Stimulated activated CD4-positive, alpha-beta T cell treated with anti-CD3 and anti-CD28 coated beads, Interleukin-12 subunit alpha, Interleukin-12 subunit beta, amount 100 ng/mL, for 24 hours (primary cell): Measurements from ENCODE around the gene STAT5A.
"Not testable (repeated sequence)": the region's sequence is repeated elsewhere in the genome, so short reads cannot be mapped to it uniquely, and the experiment has no call there.

ENCODE experiments used
- DNase-seq, 2 experiments: peaks; one replicate each; pipeline ENCODE4 v3.0.0-alpha.2; 2020; ENCODE audit warnings: low read depth in 2 of 2

The STAT5A gene

DNA sequence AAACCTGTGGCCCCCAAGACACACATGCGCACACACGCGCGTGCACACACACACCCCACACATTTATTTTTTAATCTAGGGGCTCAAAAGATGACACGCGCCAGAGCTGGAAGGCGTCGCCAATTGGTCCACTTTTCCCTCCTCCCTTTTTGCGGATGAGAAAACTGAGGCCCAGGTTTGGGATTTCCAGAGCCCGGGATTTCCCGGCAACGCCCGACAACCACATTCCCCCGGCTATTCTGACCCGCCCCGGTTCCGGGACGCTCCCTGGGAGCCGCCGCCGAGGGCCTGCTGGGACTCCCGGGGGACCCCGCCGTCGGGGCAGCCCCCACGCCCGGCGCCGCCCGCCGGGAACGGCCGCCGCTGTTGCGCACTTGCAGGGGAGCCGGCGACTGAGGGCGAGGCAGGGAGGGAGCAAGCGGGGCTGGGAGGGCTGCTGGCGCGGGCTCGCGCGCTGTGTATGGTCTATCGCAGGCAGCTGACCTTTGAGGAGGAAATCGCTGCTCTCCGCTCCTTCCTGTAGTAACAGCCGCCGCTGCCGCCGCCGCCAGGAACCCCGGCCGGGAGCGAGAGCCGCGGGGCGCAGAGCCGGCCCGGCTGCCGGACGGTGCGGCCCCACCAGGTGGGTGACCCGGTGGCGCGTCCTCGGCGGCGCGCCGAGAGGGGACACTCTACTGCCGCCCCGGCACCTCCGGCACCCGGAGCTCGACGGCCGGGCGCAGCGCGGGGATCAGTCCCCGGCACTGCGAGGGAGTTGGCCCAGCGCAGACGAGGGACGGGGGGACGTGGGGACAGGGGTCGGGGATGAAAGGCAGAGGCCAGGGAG, at the start of gene STAT5A:
Gene STAT5A, plus strand, starts transcription at position 522 of the 826 bp plus-strand sequence. CDS start 914 bp downstream, outside the sequence.
- peak; percentile 54 to 61 for DNase-seq

DNA sequence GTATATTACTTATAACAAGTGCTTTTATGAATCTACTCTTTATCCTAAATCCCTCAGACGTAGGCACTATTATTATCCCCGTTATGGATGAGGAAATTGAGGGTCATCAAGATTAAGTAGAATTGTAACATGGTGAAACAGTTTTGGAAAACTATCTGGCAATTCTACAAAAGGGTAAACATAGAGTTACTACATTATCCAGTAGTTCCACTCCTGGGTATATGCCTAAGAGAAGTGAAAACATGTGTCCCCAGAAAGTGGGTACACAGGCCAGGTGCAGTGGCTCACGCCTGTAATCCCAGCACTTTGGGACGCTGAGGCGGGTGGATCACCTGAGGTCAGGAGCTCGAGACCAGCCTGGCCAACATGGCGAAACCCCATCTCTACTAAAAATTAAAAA, 48.7 kb upstream of the STAT5A start:
- DNase-seq: not testable (repeated sequence)

- no peak for DNase-seq
Observed at GRCh38 chr17:42240201-42240600, 48.1 kb upstream of the STAT5A start.

DNA sequence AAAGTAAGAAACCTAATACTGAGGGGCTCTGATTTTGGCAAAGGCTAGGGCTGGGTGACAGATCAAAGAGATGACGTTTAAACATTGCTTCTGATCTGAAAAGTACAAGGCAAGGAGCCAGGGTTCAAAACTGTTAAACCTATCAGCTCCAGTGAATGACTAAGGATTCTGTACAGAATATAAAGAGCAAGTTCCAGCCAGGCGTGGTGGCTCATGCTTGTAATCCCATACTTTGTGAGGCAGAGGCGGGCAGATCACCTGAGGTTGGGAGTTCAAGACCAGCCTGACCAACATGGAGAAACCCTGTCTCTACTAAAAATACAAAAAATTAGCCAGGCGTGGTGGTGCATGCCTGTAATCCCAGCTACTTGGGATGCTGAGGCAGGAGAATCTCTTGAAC, 47.4 kb upstream of the STAT5A start:
- DNase-seq: not testable (repeated sequence)

GRCh38 chr17:42241871-42242270, 46.4 kb upstream of the STAT5A start:
- DNase-seq: no peak

DNA sequence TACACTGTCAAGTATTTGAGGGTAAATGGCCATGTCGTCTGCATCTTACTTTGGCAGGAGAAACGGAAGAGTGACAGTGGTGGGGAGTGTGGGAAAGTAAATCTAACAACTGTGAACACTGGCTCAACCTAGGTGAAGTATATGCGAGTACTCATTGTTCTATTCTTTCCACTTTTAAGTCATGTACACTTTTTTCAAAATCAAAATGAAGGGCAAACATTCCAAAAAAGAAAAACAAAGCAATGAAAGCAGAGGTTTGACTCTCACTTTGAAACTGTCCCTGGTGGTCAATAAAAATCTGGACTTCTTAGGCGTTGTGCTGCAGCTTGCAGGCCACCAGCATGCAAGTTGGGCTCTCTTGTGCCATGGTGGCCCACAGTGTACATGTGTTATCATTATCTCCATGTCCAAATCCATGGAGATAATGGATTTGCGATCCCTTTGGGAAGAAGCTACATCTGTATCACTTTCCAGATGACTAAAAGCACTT, 44.8 kb upstream of the STAT5A start:
- no peak for DNase-seq

- DNase-seq: not testable (repeated sequence)
Observed at GRCh38 chr17:42244116-42244515, 44.2 kb upstream of the STAT5A start.

- not testable (repeated sequence) for DNase-seq
Observed at GRCh38 chr17:42245183-42245582, 43.1 kb upstream of the STAT5A start.

GRCh38 chr17:42246515-42246914, 41.8 kb upstream of the STAT5A start:
- no peak for DNase-seq

DNA sequence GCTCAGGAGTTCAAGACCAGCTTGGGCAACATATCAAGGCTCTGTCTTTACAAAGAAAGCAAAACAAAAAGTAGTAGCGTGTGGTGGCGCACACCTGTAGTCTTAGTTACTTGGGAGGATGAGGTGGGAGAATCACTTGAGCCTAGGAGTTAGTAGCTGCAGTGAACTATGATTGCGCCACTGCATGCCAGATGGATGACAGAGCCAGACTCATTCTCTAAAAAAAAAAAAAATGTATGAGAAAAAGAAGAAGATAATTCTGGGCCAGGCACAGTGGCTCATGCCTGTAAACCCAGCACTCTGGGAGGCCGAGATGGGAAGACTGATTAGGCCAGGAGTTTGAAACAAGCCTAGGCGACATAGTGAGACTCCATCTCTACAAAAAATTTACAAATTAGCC, 40.6 kb upstream of the STAT5A start:
- no peak for DNase-seq

DNA sequence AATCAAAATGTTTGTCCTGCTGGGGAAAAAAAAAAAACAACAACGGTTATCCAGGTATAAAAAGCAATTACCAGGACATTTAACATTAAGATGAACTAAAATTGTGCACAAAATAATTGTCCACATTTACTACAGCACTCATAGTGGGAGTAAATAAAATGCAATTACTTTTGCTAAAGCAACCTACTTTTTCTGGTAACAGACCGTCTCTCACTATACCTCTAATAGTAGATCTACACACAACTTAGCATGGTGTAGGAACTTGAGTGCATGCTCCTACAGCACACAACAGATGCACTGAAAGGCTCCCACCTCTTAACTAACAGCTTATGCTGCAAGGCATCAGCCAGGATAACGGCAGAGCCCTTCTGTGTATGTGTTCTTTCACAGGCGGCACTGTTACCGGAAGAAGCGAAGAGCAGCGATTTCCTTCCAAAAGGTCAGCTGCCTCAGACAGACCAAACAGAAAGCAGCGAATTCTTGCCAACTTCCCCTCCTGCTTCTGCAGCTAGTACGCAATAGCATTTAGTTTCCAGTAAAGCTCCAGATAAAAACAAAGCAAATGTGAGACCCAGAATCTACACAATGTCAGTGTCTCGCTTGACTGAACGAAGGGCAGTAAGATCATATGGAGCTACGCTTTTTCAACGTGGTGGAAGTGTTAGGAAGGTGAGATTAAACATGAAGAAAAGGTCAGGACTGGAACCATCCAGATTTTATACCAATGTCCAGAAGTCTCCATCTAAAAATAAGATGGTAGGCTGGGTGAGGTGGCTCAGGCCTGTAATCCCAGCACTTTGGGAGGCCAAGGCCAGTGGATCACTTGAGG, 39.7 kb upstream of the STAT5A start:
- DNase-seq: peak; percentile 46 to 49

- DNase-seq: no peak
Observed at GRCh38 chr17:42249681-42250446, 38.4 kb upstream of the STAT5A start.

DNA sequence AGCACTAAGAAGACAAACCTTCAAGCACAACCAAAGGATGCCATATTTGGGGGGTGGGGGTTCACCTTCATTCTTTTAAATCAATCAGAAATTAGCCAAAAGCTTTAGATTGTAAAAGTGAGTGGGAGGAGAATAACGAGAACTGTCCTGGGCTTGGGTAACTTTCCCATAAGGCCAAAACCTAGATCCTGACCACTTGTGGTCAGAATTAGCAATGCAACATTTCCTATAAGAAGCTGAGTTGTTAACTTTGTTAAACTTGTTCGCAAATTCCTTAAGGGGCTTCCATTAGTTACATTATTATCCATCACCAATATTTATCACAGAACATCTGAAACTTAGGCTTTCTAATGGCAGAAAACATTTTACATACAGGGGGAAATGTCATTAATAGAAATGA, 37.2 kb upstream of the STAT5A start:
- DNase-seq: no peak

- DNase-seq: no peak
Observed at GRCh38 chr17:42252597-42253550, 35.4 kb upstream of the STAT5A start.

DNA sequence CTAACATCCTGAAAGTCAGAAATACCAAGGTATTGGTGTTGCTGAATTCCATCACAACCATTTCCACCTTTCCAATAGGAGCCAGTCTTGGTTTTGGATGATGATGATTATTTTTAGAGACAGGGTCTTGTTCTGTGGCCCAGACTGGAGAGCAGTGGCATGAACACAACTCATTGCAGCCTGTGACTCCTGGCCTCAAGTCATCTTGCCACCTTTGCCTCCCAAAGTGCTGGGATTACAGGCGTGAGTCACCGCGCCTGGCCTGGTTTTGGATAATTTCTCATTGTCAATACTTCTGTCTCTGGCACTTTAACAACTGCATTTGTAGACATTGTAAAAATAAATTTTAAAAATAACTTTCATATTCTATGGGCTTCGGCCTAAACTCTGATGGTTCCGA, 34.7 kb upstream of the STAT5A start:
- DNase-seq: no peak

DNA sequence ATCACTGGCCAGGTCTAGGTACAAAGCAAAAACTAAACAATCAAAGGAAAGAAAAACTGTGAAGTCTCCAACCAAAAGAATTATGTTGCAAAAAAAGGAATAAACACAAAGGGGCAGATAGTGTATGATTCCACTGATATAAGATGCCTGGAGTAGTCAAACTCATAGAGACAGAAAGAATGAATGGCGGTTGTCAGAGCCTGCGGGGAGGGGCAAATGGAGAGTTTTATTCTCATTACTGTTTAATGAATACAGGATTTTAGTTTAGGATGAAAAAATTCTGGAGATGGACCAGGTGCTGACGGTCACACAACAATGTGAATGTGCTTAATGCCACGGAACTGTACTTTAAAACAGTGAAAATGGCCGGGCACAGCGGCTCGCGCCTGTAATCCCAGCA, 32.9 kb upstream of the STAT5A start:
- no peak for DNase-seq

DNA sequence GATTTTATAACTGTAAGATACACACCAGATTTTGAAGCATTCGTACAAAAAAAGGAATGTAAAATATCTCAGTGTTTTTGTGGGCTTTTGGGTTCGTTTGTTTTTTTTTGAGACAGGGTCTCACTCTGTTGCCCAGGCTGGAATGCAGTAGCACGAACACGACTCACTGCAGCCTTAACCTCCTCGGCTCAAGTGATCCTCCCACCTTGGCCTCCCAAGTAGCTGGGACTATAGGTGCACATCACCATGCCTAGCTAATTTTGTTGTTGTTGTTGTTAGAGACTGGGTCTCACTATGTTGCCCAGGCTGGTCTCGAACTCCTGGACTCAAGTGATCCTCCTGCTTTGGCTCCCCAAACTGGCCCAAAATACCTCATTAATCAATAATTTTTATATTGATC, 28.0 kb upstream of the STAT5A start:
- no peak for DNase-seq

DNA sequence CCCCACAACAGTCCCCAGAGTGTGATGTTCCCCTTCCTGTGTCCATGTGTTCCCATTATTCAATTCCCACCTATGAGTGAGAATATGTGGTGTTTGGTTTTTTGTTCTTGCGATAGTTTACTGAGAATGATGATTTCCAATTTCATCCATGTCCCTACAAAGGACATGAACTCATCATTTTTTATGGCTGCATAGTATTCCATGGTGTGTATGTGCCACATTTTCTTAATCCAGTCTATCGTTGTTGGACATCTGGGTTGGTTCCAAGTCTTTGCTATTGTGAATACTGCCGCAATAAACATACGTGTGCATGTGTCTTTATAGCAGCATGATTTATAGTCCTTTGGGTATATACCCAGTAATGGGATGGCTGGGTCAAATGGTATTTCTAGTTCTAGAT, 23.9 kb upstream of the STAT5A start:
- not testable (repeated sequence) for DNase-seq

GRCh38 chr17:42266462-42266861, 21.8 kb upstream of the STAT5A start:
- no peak for DNase-seq

DNA sequence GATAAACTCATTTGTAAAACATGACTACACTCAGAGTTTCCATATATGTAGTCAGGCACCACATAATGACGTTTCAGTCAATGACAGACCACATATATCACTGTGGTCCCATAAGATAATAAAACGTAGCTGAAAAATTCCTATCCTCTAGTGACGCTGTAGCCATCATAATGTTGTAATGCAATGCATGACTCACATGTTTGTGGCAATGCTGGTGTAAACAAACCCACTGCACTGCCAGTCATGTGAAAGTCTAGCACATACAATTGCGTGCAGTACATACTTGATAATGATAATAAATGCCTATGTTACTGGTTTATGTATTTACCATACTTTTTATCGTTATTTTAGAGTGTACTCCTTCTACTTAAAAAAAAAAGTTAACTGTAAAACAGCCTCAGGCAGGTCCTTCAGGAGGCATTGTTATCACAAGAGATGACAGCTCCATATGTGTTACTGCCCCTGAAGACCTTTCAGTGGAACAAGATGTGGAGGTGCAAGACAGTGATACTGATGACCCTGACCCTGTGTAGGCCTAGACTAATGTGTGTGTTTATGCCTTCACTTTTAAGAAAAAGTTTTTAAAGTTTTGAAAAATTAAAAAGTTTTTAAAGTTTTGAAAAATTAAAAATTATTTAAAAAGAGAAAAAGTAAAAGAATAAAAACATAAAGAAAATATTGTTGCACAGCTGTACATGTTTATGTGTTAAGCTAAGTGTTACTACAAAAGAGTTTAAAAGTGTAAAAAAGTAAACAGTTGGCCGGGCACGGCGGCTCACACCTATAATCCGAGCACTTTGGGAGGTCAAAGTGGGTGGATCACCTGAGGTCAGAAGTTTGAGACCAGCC, 21.2 kb upstream of the STAT5A start:
- DNase-seq: no peak
